Inflammatory macrophage treated with lipopolysaccharide for 4 hours (primary cell): ENCODE measurements around the gene CYTH3.

ENCODE experiments used
- DNase-seq: peaks from one replicate; pipeline ENCODE4 v3.0.0-alpha.2; 2020

CYTH3 gene

GRCh38 chr7:6279341-6279740 is 6.9 kb upstream of the CYTH3 start:
- no peak for DNase-seq

- no peak for DNase-seq
Observed at GRCh38 chr7:6278749-6279310, 6.4 kb upstream of the CYTH3 start.

GRCh38 chr7:6277476-6277875 is 5.1 kb upstream of the CYTH3 start:
- no peak for DNase-seq

- no peak for DNase-seq
Observed at GRCh38 chr7:6276911-6277408, 4.5 kb upstream of the CYTH3 start.

GRCh38 chr7:6274743-6275142 is 2.3 kb upstream of the CYTH3 start:
- DNase-seq: no peak

GRCh38 chr7:6273917-6274630 is 1.6 kb upstream of the CYTH3 start:
- DNase-seq: no peak

- DNase-seq: no peak
Observed at GRCh38 chr7:6273380-6273837, 985 bp upstream of the CYTH3 start.

GRCh38 chr7:6271694-6272440 is 557 bp downstream of the CYTH3 start:
- DNase-seq: no peak

GRCh38 chr7:6271060-6271658 is 1.3 kb downstream of the CYTH3 start:
- peak; percentile 61 for DNase-seq

- DNase-seq: no peak
Observed at GRCh38 chr7:6269527-6269926, 2.9 kb downstream of the CYTH3 start.

GRCh38 chr7:6268907-6269306 is 3.5 kb downstream of the CYTH3 start:
- DNase-seq: no peak

GRCh38 chr7:6268023-6268900 is 4.2 kb downstream of the CYTH3 start:
- no peak for DNase-seq

- no peak for DNase-seq
Observed at GRCh38 chr7:6266699-6267098, 5.7 kb downstream of the CYTH3 start.

- DNase-seq: no peak
Observed at GRCh38 chr7:6262221-6262620, 10.2 kb downstream of the CYTH3 start.

GRCh38 chr7:6261699-6262098 is 10.7 kb downstream of the CYTH3 start:
- no peak for DNase-seq

GRCh38 chr7:6260291-6261187 is 11.9 kb downstream of the CYTH3 start:
- no peak for DNase-seq

GRCh38 chr7:6259257-6259656 is 13.2 kb downstream of the CYTH3 start:
- no peak for DNase-seq

GRCh38 chr7:6258440-6259182 is 13.8 kb downstream of the CYTH3 start:
- DNase-seq: peak; percentile 35

GRCh38 chr7:6257675-6258074 is 14.7 kb downstream of the CYTH3 start:
- DNase-seq: peak; percentile 6

GRCh38 chr7:6256677-6257535 is 15.5 kb downstream of the CYTH3 start:
- peak; percentile 94 for DNase-seq
